ENCODE data around the gene ACAN.

DNA sequence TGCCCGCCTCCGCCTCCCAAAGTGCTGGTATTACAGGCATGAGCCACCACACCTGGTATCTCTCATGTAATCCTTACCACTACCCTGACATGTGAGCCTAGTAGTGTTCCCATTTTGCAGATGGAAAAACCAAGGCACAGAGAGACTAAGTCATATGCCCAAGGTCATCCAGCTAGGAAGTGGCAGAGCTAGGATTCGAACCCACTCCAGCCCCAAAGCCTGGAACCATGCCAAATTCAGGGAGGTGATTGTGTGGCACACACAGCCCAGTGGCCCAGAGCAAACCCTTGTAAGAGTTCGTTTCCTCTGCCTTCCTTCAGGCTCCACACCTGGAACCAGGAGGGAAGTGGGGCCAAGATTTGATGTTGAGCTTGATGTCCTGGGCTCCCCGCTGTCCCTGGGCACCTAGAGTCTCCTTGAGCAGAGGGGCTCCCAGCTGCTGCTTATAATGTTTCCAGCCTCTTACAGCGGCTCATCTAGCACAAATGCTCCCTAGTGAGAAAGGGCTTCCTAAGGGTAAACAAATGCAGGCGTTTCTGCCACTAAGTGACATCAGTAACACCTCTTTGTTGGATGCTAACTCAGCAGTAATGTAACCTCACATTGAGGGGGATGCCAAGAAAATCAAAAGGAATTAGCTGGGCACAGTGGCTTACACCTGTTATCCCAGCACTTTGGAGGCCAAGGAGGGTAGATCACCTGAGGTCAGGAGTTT is 88.5 kb downstream of the ACAN start:
- TF ChIP-seq EP300 (IDR thresholded peaks at IDR 0.05; ENCODE audit: borderline replicate concordance in 1 of 2, low read depth in 2 of 2, low read length in 2 of 2) (no peak), CREB1 (IDR thresholded peaks at IDR 0.05) (no peak), SP1 (IDR thresholded peaks at IDR 0.05; ENCODE audit: low read depth, low read length) (no peak), NRF1 (IDR thresholded peaks at IDR 0.05; ENCODE audit: low read depth, low read length) (no peak), CHD1 (IDR thresholded peaks at IDR 0.05; ENCODE audit: low read depth, low read length) (no peak), JUND (IDR thresholded peaks at IDR 0.05; ENCODE audit: low read length) (no peak)
